NCI-H2171 (cell line): ENCODE results near the gene RAD23A.
"Not testable (repeated sequence)": the region's sequence is repeated elsewhere in the genome, so short reads cannot be mapped to it uniquely, and the experiment has no call there.

ENCODE experiments used
- DNase-seq: peaks from one replicate; lab custom pipeline; 2025; lab: John Stamatoyannopoulos, UW

Gene RAD23A

DNA sequence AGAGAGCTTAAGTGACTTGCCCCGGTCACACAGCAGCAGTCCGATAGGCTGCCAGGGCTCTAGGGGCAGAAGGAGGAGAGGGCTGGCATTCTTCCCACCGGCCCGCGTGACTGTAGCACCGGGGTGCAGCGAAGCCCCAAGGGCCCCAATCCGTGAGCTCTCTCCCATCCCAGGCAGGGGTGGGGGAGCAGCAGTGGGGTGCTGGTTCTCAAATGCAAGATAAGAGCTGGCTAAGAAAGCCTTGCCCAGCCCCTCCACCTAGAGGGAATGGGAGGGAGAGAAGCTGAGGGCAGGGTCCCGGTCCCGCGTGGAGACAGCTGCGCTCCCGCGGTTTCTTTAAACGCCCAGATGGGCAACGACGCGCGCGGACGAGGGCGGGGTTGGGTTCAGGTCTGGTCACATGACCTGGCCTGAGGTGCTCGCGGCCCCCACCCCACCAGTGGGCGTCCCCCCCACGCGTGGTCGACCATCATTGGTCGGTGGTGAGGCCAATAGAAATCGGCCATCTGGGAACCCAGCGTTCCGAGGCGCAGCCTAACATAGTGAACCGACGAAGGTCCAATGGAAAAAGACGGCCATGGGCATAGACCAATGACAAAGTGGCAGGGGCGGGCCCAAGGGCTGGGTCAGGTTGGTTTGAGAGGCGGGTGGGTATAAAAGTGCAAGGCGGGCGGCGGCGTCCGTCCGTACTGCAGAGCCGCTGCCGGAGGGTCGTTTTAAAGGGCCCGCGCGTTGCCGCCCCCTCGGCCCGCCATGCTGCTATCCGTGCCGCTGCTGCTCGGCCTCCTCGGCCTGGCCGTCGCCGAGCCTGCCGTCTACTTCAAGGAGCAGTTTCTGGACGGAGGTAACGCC lies 7.5 kb upstream of the RAD23A start, which contains the start of gene CALR:
CALR (plus strand) TSS at position 683 of the 852 bp plus-strand sequence; CDS start at position 754, 71 bp downstream.
- DNase-seq = peak; percentile 98

DNA sequence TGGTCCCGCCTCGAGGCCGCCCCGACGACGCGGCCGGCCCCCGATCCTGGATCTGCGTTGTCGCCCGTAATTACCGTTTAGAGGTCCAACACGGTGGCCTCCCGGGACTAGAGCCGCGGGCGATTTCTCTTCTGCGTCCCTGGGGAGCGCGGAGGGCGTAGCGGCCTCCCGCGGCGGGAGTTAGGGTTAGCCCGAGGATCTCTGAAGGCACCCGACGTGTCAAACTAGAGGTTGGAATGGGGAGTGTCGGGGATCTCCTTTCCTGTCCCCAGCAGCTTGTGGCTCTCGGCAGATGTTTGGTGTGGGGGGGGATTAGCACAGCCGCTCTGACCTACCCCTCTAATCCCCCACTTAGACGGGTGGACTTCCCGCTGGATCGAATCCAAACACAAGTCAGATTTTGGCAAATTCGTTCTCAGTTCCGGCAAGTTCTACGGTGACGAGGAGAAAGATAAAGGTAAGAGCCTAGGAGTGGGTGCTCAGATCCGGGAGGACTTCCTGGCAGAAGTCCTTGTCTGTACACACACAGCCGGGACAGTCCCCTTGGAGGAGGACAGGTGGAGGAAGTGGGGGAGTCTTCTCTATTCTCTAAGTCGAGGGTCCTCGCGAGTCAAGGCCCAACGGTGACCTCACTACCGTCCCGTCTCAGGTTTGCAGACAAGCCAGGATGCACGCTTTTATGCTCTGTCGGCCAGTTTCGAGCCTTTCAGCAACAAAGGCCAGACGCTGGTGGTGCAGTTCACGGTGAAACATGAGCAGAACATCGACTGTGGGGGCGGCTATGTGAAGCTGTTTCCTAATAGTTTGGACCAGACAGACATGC lies 6.7 kb upstream of the RAD23A start:
- no peak for DNase-seq

DNA sequence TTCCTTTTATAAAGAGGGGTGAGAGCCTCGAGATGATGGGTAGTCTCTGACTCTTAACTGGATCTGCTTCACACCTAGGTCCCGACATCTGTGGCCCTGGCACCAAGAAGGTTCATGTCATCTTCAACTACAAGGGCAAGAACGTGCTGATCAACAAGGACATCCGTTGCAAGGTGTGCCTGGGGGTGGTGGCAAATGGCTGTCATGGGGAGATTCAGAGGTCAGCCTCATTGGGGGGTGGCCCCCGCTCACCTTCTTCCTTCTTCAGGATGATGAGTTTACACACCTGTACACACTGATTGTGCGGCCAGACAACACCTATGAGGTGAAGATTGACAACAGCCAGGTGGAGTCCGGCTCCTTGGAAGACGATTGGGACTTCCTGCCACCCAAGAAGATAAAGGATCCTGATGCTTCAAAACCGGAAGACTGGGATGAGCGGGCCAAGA lies 5.7 kb upstream of the RAD23A start:
- no peak for DNase-seq

- no peak for DNase-seq
Measured at GRCh38 chr19:12940897-12941296, 4.8 kb upstream of the RAD23A start.

DNA sequence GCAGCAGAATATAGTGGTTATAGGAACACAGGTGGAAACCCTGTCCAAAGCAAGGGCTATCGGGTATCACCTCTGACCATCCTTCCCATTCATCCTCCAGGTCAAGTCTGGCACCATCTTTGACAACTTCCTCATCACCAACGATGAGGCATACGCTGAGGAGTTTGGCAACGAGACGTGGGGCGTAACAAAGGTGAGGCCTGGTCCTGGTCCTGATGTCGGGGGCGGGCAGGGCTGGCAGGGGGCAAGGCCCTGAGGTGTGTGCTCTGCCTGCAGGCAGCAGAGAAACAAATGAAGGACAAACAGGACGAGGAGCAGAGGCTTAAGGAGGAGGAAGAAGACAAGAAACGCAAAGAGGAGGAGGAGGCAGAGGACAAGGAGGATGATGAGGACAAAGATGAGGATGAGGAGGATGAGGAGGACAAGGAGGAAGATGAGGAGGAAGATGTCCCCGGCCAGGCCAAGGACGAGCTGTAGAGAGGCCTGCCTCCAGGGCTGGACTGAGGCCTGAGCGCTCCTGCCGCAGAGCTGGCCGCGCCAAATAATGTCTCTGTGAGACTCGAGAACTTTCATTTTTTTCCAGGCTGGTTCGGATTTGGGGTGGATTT lies 2.1 kb upstream of the RAD23A start:
- DNase-seq = no peak

- DNase-seq = no peak
Measured at GRCh38 chr19:12944104-12944674, 1.5 kb upstream of the RAD23A start.

GRCh38 chr19:12946092-12946721 lies 545 bp downstream of the RAD23A start:
- no peak for DNase-seq

GRCh38 chr19:12946731-12947496 lies 1.3 kb downstream of the RAD23A start:
- no peak for DNase-seq

DNA sequence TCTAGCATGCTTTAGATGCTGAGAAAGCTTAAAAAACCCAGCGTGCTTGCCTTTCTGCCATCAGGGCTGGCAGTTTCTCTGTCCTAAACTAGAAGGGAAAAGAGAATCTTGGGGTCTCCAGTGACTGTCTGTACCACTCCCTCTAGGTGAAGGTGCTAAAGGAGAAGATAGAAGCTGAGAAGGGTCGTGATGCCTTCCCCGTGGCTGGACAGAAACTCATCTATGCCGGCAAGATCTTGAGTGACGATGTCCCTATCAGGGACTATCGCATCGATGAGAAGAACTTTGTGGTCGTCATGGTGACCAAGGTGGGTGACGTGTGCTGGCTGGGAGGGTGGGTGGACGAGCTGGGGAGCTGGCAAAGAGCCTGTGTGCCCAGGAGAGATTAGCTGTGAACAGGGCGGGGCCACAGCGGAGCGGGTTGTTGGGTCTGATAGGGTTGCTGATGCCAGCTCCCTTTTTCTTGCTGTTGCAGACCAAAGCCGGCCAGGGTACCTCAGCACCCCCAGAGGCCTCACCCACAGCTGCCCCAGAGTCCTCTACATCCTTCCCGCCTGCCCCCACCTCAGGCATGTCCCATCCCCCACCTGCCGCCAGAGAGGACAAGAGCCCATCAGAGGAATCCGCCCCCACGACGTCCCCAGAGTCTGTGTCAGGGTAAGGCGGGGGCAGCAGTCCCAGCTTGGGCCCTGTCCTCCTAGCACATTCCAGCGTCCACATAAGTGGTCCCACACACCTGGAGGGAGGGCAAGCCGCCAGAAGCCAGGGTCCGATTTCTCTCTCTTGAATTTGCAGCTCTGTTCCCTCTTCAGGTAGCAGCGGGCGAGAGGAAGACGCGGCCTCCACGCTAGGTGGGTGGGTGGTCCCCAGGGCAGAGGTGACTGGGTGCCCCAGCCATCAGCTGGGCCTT lies 2.3 kb downstream of the RAD23A start:
- DNase-seq = no peak

- no peak for DNase-seq
Measured at GRCh38 chr19:12948612-12949362, 3.1 kb downstream of the RAD23A start.

DNA sequence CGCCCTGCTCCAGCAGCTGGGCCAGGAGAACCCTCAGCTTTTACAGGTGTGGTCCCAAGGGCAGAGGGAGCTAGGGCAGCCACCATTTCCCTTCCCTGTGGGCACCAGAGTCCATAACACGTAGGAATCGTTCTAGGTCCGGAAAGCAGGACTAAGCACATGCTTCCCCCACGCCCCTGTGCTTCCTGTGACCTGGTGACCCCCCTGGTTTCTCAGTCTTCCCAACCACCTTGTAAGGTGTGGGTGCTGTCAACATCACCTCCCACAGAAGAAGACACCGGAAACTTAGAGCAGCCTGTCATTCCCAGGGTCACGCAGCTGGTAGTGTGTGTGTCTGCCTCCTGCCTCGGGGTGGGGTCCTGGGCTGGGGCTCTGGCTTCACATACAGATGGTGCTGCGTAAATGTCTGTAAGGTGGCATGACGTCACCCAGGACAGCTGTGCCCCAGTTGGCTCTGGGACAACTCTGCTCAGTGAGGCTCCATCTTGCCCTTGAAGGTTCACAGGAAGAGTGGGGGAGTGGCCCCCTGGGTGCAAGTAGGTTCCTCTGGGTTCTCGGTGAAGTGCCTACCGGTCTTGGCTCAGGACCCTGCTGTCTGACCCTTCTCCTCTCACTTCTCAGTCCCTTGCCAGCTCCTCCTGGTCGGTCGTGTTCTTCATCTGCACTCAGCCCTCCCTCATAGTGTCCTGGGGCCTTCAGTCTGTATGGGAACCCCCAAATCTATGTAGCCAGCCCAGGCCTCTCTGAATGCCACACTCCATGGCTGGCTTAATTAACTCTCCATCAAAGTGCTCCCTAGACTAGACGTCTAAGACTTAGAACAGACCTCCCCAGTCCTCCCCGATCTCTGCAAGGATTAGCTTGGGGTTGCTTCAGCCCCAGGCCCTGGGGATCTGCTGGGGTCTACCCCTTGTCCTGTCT lies 4.0 kb downstream of the RAD23A start:
- DNase-seq = no peak

DNA sequence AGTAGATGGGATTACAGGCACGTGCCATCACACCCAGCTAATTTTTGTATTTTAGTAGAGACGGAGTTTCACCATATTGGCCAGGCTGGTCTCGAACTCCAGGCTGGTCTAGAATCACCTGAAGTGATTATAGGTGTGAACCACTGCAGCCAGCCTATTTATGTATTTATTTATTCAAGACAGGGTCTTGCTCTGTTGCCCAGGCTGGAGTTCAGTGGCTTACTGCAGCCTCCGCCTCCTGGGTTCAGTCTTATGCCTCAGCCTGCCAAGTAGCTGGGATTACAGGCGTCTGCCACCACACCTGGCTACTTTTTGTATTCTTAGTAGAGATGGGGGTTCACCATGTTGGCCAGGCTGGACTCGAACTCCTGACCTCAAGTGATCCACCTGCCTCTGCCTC lies 6.4 kb downstream of the RAD23A start:
- not testable (repeated sequence) for DNase-seq

DNA sequence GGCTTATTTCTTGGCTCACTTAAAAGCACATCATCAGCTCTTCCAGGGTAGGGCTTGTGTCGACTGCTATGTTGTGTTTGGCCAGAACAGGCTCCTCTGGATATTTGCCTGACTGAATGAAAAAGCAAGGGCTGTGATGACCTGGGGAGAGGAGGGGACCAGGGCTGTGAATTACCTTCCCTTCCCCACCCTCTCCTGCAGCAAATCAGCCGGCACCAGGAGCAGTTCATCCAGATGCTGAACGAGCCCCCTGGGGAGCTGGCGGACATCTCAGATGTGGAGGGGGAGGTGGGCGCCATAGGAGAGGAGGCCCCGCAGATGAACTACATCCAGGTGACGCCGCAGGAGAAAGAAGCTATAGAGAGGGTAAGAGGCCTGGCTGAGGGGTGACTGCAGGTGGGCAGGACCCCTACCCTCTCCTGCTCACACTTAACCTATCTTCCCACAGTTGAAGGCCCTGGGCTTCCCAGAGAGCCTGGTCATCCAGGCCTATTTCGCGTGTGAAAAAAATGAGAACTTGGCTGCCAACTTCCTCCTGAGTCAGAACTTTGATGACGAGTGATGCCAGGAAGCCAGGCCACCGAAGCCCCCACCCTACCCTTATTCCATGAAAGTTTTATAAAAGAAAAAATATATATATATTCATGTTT lies 7.0 kb downstream of the RAD23A start:
- DNase-seq = peak; percentile 83

- DNase-seq = peak; percentile 82
Measured at GRCh38 chr19:12953138-12953798, 7.6 kb downstream of the RAD23A start.

- peak; percentile 63 for DNase-seq
Measured at GRCh38 chr19:12953799-12954611, 8.3 kb downstream of the RAD23A start.

- no peak for DNase-seq
Measured at GRCh38 chr19:12954612-12954962, 8.9 kb downstream of the RAD23A start.
